Loucy (cell line): Measurements from ENCODE around the gene ARRB1.
"Not testable (repeated sequence)": the region's sequence is repeated elsewhere in the genome, so short reads cannot be mapped to it uniquely, and the experiment has no call there.

Experiments
- H2AFZ ChIP-seq: fragments of 200-600 bp; sonication (generic); 2 replicates; pipeline ENCODE4 v1.6.0; 2016; ENCODE audit warnings: antibody characterized with exemption, mild to moderate bottlenecking, low read length, moderate library complexity
- H3F3A ChIP-seq: fragments of 200-600 bp; 2 replicates; pipeline ENCODE4 v1.6.0; 2016; ENCODE audit warnings: antibody characterized with exemption, low read depth, mild to moderate bottlenecking
- H3K27me3 ChIP-seq: fragments of 200-600 bp; sonication (generic); 2 replicates; pipeline ENCODE4 v1.6.1; 2014; ENCODE audit warnings: low read length, mild to moderate bottlenecking; ENCODE audit not compliant: insufficient read depth, poor library complexity, severe bottlenecking
- H3K36me3 ChIP-seq: fragments of 200-600 bp; sonication (generic); 2 replicates; pipeline ENCODE4 v1.6.1; 2016; ENCODE audit warnings: low read length; ENCODE audit not compliant: insufficient read depth
- H3K4me1 ChIP-seq: fragments of 200-600 bp; sonication (generic); 2 replicates; pipeline ENCODE4 v1.5.1; 2014; ENCODE audit warnings: low read length, mild to moderate bottlenecking; ENCODE audit not compliant: insufficient read depth, poor library complexity, severe bottlenecking
- H3K4me2 ChIP-seq: fragments of 200-600 bp; sonication (generic); 2 replicates; pipeline ENCODE4 v1.6.0; 2014; ENCODE audit warnings: antibody characterized with exemption, low read length, low read depth, mild to moderate bottlenecking; ENCODE audit not compliant: poor library complexity, severe bottlenecking
- H3K4me3 ChIP-seq: fragments of 200-600 bp; sonication (generic); 2 replicates; pipeline ENCODE4 v1.5.1; 2014; ENCODE audit warnings: low read length, mild to moderate bottlenecking, mixed read lengths; ENCODE audit not compliant: poor library complexity, severe bottlenecking
- H3K79me2 ChIP-seq: fragments of 200-600 bp; sonication (generic); 2 replicates; pipeline ENCODE4 v1.6.1; 2014; ENCODE audit warnings: low read length; ENCODE audit not compliant: insufficient read depth
- H3K9ac ChIP-seq: fragments of 200-600 bp; sonication (generic); 2 replicates; pipeline ENCODE4 v1.6.0; 2014; ENCODE audit warnings: mild to moderate bottlenecking, low read depth, low read length, moderate library complexity; ENCODE audit not compliant: poor library complexity, severe bottlenecking
- H3K9me2 ChIP-seq: fragments of 200-600 bp; sonication (generic); replicated peaks from 2 replicates; pipeline ENCODE4 v1.6.1; 2016; ENCODE audit warnings: low read depth, low read length, mixed read lengths
- H3K9me3 ChIP-seq: fragments of 200-600 bp; sonication (generic); 2 replicates; pipeline ENCODE4 v1.6.1; 2014; ENCODE audit warnings: mild to moderate bottlenecking, antibody characterized with exemption, low read length, low read depth; ENCODE audit not compliant: insufficient read depth
- H4K20me1 ChIP-seq: fragments of 200-600 bp; sonication (generic); 2 replicates; pipeline ENCODE4 v1.6.0; 2014; ENCODE audit warnings: antibody characterized with exemption, low read length, mild to moderate bottlenecking; ENCODE audit not compliant: insufficient read depth, poor library complexity, severe bottlenecking
- EZH2phosphoT487 ChIP-seq: fragments of 200-600 bp; IDR thresholded peaks from 2 replicates; pipeline ENCODE4 v1.6.1; 2018; ENCODE audit warnings: antibody characterized with exemption, mild to moderate bottlenecking, moderate library complexity, borderline replicate concordance
- TF ChIP-seq, protein P1 (sequence below): fragments of 200-600 bp; sonication (generic); conservative IDR thresholded peaks from 2 replicates; pipeline ENCODE4 v1.5.1; 2014; ENCODE audit warnings: mild to moderate bottlenecking, antibody characterized with exemption, low read length

ARRB1 gene

DNA sequence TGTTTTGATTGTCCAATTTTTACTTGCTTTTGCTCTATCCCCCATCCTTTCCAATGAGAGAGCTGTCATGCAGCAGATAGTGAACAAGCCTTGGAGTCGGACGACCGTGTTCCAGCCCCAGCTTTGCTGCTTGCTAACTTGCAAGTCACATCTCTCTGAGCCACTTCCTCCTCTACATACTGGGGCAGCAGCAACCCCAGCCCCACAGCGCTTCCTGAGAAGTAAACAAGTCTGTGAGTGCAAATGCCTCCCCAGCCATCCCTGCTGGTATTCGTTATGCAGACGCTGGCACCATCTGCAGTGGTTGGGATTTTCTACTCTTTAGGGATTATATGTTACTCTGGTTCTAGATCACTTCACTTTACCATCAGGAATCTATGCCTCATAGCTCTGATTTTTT lies 75.9 kb downstream of the ARRB1 start:
- Histone ChIP-seq H3K9me2 (no peaks in the 10 kb centered on the region), H3K9ac (no peak overlapping the region), H2AFZ (no peak overlapping the region), H3K9me3 (no peaks in the 10 kb centered on the region), H3K79me2 (no peaks in the 10 kb centered on the region), H3K36me3 (peaks cover 88% of the 10 kb centered on the region; the same call in 1 of the 2 replicates), H3F3A (no peaks in the 10 kb centered on the region), H3K4me1 (no peaks in the 10 kb centered on the region), H3K4me2 (no peak overlapping the region), H3K4me3 (no peak overlapping the region), H3K27me3 (no peaks in the 10 kb centered on the region), H4K20me1 (no peaks in the 10 kb centered on the region)
- TF ChIP-seq, protein P1, sequence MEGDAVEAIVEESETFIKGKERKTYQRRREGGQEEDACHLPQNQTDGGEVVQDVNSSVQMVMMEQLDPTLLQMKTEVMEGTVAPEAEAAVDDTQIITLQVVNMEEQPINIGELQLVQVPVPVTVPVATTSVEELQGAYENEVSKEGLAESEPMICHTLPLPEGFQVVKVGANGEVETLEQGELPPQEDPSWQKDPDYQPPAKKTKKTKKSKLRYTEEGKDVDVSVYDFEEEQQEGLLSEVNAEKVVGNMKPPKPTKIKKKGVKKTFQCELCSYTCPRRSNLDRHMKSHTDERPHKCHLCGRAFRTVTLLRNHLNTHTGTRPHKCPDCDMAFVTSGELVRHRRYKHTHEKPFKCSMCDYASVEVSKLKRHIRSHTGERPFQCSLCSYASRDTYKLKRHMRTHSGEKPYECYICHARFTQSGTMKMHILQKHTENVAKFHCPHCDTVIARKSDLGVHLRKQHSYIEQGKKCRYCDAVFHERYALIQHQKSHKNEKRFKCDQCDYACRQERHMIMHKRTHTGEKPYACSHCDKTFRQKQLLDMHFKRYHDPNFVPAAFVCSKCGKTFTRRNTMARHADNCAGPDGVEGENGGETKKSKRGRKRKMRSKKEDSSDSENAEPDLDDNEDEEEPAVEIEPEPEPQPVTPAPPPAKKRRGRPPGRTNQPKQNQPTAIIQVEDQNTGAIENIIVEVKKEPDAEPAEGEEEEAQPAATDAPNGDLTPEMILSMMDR = no peak

DNA sequence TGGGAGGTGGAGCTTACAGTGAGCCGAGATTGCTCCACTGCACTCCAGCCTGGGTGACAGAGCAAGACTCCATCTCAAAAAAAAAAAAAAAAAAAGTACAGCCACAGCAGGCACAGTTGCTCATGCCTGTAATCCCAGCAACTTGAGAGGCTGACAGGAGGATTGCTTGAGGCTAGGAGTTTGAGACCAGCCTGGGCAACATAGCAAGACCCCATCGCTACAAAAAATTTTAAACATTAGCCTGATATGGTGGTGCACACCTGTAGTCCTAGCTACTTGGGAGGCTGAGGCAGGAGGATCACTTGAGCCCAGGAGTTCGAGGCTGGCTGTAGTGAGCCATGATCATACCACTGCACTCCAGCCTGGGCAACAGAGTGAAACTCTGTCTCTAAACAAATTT lies 76.7 kb downstream of the ARRB1 start:
- H3K36me3 ChIP-seq = peaks cover 85% of the 10 kb centered on the region; the same call in 1 of the 2 replicates
- H3K9me3 ChIP-seq, H3K27me3 ChIP-seq, H3K9ac ChIP-seq, H3K4me1 ChIP-seq, H3K4me3 ChIP-seq, H2AFZ ChIP-seq, H3K9me2 ChIP-seq, H3K79me2 ChIP-seq, H3F3A ChIP-seq, H4K20me1 ChIP-seq, H3K4me2 ChIP-seq: not testable (repeated sequence)

DNA sequence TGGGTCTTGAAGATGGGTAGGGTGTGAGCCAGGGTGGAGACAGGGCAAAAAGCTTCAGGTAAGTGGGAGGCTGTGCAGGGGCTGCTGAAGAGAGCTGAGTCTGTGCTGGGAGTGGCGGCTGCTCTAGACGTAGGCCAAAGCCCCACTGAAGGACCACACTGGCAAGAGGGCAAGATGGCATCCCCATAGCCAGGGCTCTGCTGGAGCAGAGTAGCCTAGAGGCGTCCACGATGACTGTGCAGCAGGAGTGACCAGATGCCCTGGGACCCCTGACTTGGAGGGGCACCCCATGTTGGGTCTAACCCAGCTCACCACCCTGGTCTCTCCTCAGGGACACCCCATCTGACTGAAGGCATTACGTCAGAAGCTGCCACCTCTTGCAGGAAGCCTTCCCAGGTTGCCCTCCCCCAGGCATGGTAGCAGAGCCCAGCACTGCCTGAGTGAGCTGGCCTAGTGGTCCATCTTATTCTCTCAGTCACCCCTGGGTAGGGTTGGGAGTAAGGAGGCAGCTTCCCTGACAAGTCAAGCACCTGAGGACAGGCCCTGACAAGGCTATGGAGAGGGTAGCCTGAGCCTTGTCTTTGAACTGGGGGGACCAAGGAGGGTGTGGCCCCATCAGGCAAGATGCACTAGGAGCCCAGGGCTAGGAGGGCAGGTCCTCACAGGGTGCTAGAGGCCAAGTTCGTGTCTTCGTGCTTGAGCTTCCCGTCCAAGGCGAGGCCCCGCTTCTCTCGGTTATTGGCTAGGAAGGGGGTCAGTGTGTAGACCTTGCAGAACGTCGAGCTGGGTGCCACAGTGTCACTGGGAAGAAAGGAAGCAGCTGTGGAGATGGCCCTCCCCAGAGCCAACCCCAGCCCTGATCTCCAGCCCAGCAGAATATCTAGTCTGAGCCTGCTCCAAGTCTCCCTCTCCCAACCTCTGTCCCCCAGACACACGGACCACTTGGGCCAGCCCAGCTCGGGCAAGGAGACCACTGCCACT lies 77.8 kb downstream of the ARRB1 start:
- Histone ChIP-seq H3K9me3 (no peaks in the 10 kb centered on the region), H3K4me1 (no peaks in the 10 kb centered on the region), H3K9me2 (no peaks in the 10 kb centered on the region), H4K20me1 (no peaks in the 10 kb centered on the region), H3K27me3 (no peaks in the 10 kb centered on the region), H3K79me2 (no peaks in the 10 kb centered on the region), H3K4me3 (no peak overlapping the region), H3K36me3 (peaks cover 82% of the 10 kb centered on the region; the same call in 1 of the 2 replicates), H2AFZ (no peak overlapping the region), H3K4me2 (no peak overlapping the region), H3K9ac (no peak overlapping the region), H3F3A (no peaks in the 10 kb centered on the region)
- TF ChIP-seq, protein P1 = no peak
- TF ChIP-seq EZH2phosphoT487 = no peak
